Lung microvascular endothelial cell (primary cell): ENCODE results near the gene GLTP. TPM values are rescaled to one million over a fixed set of nuclear protein-coding genes. Genes with fewer than 3 reads are reported as not detected.

Experiments
- total RNA-seq: library from RNA; depleted of rRNA; stranded (reverse); fragments of >200 nt; gene quantifications from 2 replicates; pipeline ENCODE4 v1.2.1, GENCODE V29; 2014

Gene GLTP
- total RNA-seq, 1 donor from 2014 or later, result 44.6 TPM

Other genes starting within 250 kb of the GLTP start
- gene FAM222A, start 166.7 kb downstream of the GLTP start, total RNA-seq, result 0.20 and 0.22 TPM in 2 replicates
- gene TRPV4, start 47.1 kb downstream of the GLTP start, total RNA-seq, result 1.3 and 1.8 TPM in 2 replicates
- 4.6 and 5.8 TPM in 2 replicates for gene TCHP, start 19.7 kb upstream of the GLTP start, total RNA-seq
- 21.6 and 23.8 TPM in 2 replicates for gene GIT2, start 115.8 kb upstream of the GLTP start, total RNA-seq
- gene ANKRD13A, start 118.9 kb upstream of the GLTP start, total RNA-seq, result 38.4 and 45.6 TPM in 2 replicates
- gene C12orf76, start 168.0 kb upstream of the GLTP start, total RNA-seq, result 11.8 and 14.7 TPM in 2 replicates
- gene IFT81, start 243.8 kb upstream of the GLTP start, total RNA-seq, result 5.2 and 7.5 TPM in 2 replicates